Hematopoietic multipotent progenitor cell treated with erythropoietin and hydrocortisone succinate and interleukin-3 and kit ligand, for 17 days (in vitro differentiated cells): ENCODE data around the gene FAM240B.

ENCODE experiments used
- DNase-seq: peaks from one replicate; pipeline ENCODE4 v3.0.0-alpha.2; 2015; ENCODE audit warnings: low spot score

The FAM240B gene

GRCh38 chr9:38699337-38699736 is 20.6 kb downstream of the FAM240B start:
- no peak for DNase-seq

GRCh38 chr9:38697776-38698300 is 22.1 kb downstream of the FAM240B start:
- DNase-seq, result no peak

- no peak for DNase-seq
Observed at GRCh38 chr9:38696999-38697398, 22.9 kb downstream of the FAM240B start.

GRCh38 chr9:38694676-38695075 is 25.3 kb downstream of the FAM240B start:
- DNase-seq, result no peak

- DNase-seq, result no peak
Observed at GRCh38 chr9:38692707-38693106, 27.2 kb downstream of the FAM240B start.

- DNase-seq, result no peak
Observed at GRCh38 chr9:38690574-38690973, 29.4 kb downstream of the FAM240B start.

GRCh38 chr9:38689678-38690077 is 30.3 kb downstream of the FAM240B start:
- no peak for DNase-seq

GRCh38 chr9:38687992-38688391 is 31.9 kb downstream of the FAM240B start:
- no peak for DNase-seq

- no peak for DNase-seq
Observed at GRCh38 chr9:38687389-38687842, 32.5 kb downstream of the FAM240B start.

GRCh38 chr9:38686933-38687332 is 33.0 kb downstream of the FAM240B start:
- no peak for DNase-seq

GRCh38 chr9:38685535-38685934 is 34.4 kb downstream of the FAM240B start:
- no peak for DNase-seq

GRCh38 chr9:38683336-38683735 is 36.6 kb downstream of the FAM240B start:
- no peak for DNase-seq

- DNase-seq, result no peak
Observed at GRCh38 chr9:38682713-38683112, 37.2 kb downstream of the FAM240B start.

- DNase-seq, result no peak
Observed at GRCh38 chr9:38681747-38682227, 38.1 kb downstream of the FAM240B start.

- DNase-seq, result no peak
Observed at GRCh38 chr9:38680837-38681445, 39.0 kb downstream of the FAM240B start.

- DNase-seq, result no peak
Observed at GRCh38 chr9:38677660-38678303, 42.2 kb downstream of the FAM240B start.

- no peak for DNase-seq
Observed at GRCh38 chr9:38675831-38676230, 44.1 kb downstream of the FAM240B start.

GRCh38 chr9:38675211-38675610 is 44.7 kb downstream of the FAM240B start:
- no peak for DNase-seq

- DNase-seq, result no peak
Observed at GRCh38 chr9:38673399-38674193, 46.3 kb downstream of the FAM240B start.

- no peak for DNase-seq
Observed at GRCh38 chr9:38671748-38672147, 48.2 kb downstream of the FAM240B start.

- DNase-seq, result no peak
Observed at GRCh38 chr9:38671372-38671731, 48.6 kb downstream of the FAM240B start.

- DNase-seq, result no peak
Observed at GRCh38 chr9:38670542-38671371, 49.2 kb downstream of the FAM240B start.
